PC-3 (cell line): ENCODE measurements around the gene PRPH.

Source experiments
- EZH2 ChIP-seq: fragments of 300-600 bp; sonication (generic); IDR thresholded peaks from one replicate; pipeline ENCODE4 v1.6.1; 2017; ENCODE audit warnings: antibody characterized with exemption, mild to moderate bottlenecking, low read length; ENCODE audit not compliant: unreplicated experiment
- TF ChIP-seq, protein P1 (sequence below): fragments of 300-600 bp; sonication (generic); conservative IDR thresholded peaks from 2 replicates; pipeline ENCODE4 v1.5.1; 2017; ENCODE audit warnings: antibody characterized with exemption, low read depth, mild to moderate bottlenecking, low read length

- TF ChIP-seq, protein P1, sequence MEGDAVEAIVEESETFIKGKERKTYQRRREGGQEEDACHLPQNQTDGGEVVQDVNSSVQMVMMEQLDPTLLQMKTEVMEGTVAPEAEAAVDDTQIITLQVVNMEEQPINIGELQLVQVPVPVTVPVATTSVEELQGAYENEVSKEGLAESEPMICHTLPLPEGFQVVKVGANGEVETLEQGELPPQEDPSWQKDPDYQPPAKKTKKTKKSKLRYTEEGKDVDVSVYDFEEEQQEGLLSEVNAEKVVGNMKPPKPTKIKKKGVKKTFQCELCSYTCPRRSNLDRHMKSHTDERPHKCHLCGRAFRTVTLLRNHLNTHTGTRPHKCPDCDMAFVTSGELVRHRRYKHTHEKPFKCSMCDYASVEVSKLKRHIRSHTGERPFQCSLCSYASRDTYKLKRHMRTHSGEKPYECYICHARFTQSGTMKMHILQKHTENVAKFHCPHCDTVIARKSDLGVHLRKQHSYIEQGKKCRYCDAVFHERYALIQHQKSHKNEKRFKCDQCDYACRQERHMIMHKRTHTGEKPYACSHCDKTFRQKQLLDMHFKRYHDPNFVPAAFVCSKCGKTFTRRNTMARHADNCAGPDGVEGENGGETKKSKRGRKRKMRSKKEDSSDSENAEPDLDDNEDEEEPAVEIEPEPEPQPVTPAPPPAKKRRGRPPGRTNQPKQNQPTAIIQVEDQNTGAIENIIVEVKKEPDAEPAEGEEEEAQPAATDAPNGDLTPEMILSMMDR: no peak
- no peak for TF ChIP-seq EZH2
These were observed 32.9 kb downstream of the PRPH start for GRCh38 chr12:49327887-49328286.
